Astrocyte (in vitro differentiated cells and primary cell): ENCODE measurements around the gene STUB1. TPM values are rescaled to one million over a fixed set of nuclear protein-coding genes. Genes with fewer than 3 reads are reported as not detected.

ENCODE experiments used
- DNase-seq: peaks from one replicate; pipeline ENCODE4 v3.0.0-alpha.2; 2010; ENCODE audit warnings: low read depth
- FAIRE-seq: peaks from 2 replicates; lab custom pipeline; 2011; peaks lifted over from hg19 to GRCh38; lab: Jason Lieb, UNC
- H2AFZ ChIP-seq: 2 replicates; pipeline ENCODE4 v1.6.0; 2012; ENCODE audit warnings: low read depth, low read length, inconsistent platforms
- H3K27ac ChIP-seq: 2 replicates; pipeline ENCODE4 v1.5.1; 2011; ENCODE audit warnings: low read depth, low read length, inconsistent platforms
- H3K27me3 ChIP-seq: 2 replicates; pipeline ENCODE4 v1.6.0; 2011; ENCODE audit warnings: low read length, inconsistent platforms; ENCODE audit not compliant: insufficient read depth
- H3K36me3 ChIP-seq: 2 replicates; pipeline ENCODE4 v1.5.1; 2011; ENCODE audit warnings: low read length, inconsistent platforms; ENCODE audit not compliant: insufficient read depth
- H3K4me1 ChIP-seq: 2 replicates; pipeline ENCODE4 v1.5.1; 2011; ENCODE audit warnings: low read length, inconsistent platforms; ENCODE audit not compliant: insufficient read depth
- H3K4me2 ChIP-seq: 2 replicates; pipeline ENCODE4 v1.6.0; 2012; ENCODE audit warnings: low read length, inconsistent platforms
- H3K4me3 ChIP-seq: 2 replicates; pipeline ENCODE4 v1.5.1; 2011; ENCODE audit warnings: low read depth, mild to moderate bottlenecking, low read length, inconsistent platforms; ENCODE audit not compliant: insufficient read depth
- H3K79me2 ChIP-seq: 2 replicates; pipeline ENCODE4 v1.6.0; 2012; ENCODE audit warnings: mild to moderate bottlenecking, low read length, inconsistent platforms; ENCODE audit not compliant: insufficient read depth
- H3K9ac ChIP-seq: 2 replicates; pipeline ENCODE4 v1.6.0; 2012; ENCODE audit warnings: mild to moderate bottlenecking, low read length, inconsistent platforms
- H3K9me3 ChIP-seq: 2 replicates; pipeline ENCODE4 v1.5.1; 2012; ENCODE audit warnings: low read depth, mild to moderate bottlenecking, low read length, inconsistent platforms; ENCODE audit not compliant: insufficient read depth
- H4K20me1 ChIP-seq: 2 replicates; pipeline ENCODE4 v1.6.0; 2012; ENCODE audit warnings: low read length, inconsistent platforms; ENCODE audit not compliant: insufficient read depth
- H3K27ac Mint-ChIP-seq: one replicate; pipeline ENCODE4 v1.8.0; 2021; ENCODE audit warnings: mild to moderate bottlenecking, mixed read lengths; ENCODE audit not compliant: unreplicated experiment
- H3K27me3 Mint-ChIP-seq: one replicate; pipeline ENCODE4 v1.8.0; 2021; ENCODE audit warnings: low read depth, mixed read lengths; ENCODE audit not compliant: unreplicated experiment
- H3K36me3 Mint-ChIP-seq: one replicate; pipeline ENCODE4 v1.8.0; 2021; ENCODE audit warnings: low read depth, mixed read lengths; ENCODE audit not compliant: unreplicated experiment
- H3K4me1 Mint-ChIP-seq: one replicate; pipeline ENCODE4 v1.8.0; 2021; ENCODE audit warnings: low read depth, mixed read lengths; ENCODE audit not compliant: unreplicated experiment
- H3K4me3 Mint-ChIP-seq: one replicate; pipeline ENCODE4 v1.8.0; 2021; ENCODE audit warnings: mild to moderate bottlenecking, moderate library complexity, mixed read lengths; ENCODE audit not compliant: unreplicated experiment
- H3K9me3 Mint-ChIP-seq: one replicate; pipeline ENCODE4 v1.8.0; 2021; ENCODE audit warnings: mild to moderate bottlenecking, mixed read lengths; ENCODE audit not compliant: unreplicated experiment
- CTCF ChIP-seq: IDR thresholded peaks from 2 replicates; pipeline ENCODE4 v1.5.1; 2011; ENCODE audit warnings: low read depth, mild to moderate bottlenecking, inconsistent platforms, low read length, moderate library complexity; ENCODE audit not compliant: insufficient read depth
- EZH2 ChIP-seq: IDR thresholded peaks from 2 replicates; pipeline ENCODE4 v1.6.1; 2012; ENCODE audit warnings: mild to moderate bottlenecking, low read length, inconsistent platforms; ENCODE audit not compliant: insufficient read depth
- total RNA-seq: library from RNA; stranded (reverse); gene quantifications from 2 replicates; pipeline ENCODE4 v1.2.1, GENCODE V29; 2021

Gene STUB1
- total RNA-seq, 1 donor from 2014 or later = 140 TPM

GRCh38 chr16:728131-728889 is 48.1 kb downstream of the STUB1 start:
- no peak overlapping the region for H3K27ac ChIP-seq

GRCh38 chr16:728890-729744 is 48.9 kb downstream of the STUB1 start:
- Histone ChIP-seq H3K4me2 (peak overlapping the region; percentile 94), H3K36me3 (no peaks in the 10 kb centered on the region), H3K9ac (peak overlapping the region; percentile 35), H3K27ac (no peak overlapping the region), H3K9me3 (no peaks in the 10 kb centered on the region), H3K4me1 (peaks cover 12% of the 10 kb centered on the region), H3K79me2 (no peaks in the 10 kb centered on the region), H3K4me3 (peak overlapping the region; percentile 28), H3K27me3 (no peaks in the 10 kb centered on the region), H4K20me1 (peaks cover under 1% of the 10 kb centered on the region), H2AFZ (no peak overlapping the region)
- TF ChIP-seq CTCF = no peak
- no peak for TF ChIP-seq EZH2
- H3K4me1 Mint-ChIP-seq = no peaks in the 10 kb centered on the region
- no peak for FAIRE-seq
- no peak overlapping the region for H3K27ac Mint-ChIP-seq
- peak overlapping the region; percentile 34 for H3K4me3 Mint-ChIP-seq
- DNase-seq = no peak
- H3K36me3 Mint-ChIP-seq = peaks cover 5% of the 10 kb centered on the region
- no peaks in the 10 kb centered on the region for H3K27me3 Mint-ChIP-seq
- no peaks in the 10 kb centered on the region for H3K9me3 Mint-ChIP-seq

More at GRCh38 chr16:728131-728889, 48.1 kb downstream of the STUB1 start:
- H3K4me3 ChIP-seq = peak overlapping the region; percentile 28
- H3K79me2 ChIP-seq = no peaks in the 10 kb centered on the region
- Mint-ChIP-seq H3K27me3 (no peaks in the 10 kb centered on the region), H3K4me1 (no peaks in the 10 kb centered on the region), H3K27ac (no peak overlapping the region), H3K36me3 (peaks cover 5% of the 10 kb centered on the region), H3K9me3 (no peaks in the 10 kb centered on the region), H3K4me3 (peak overlapping the region; percentile 57)
- H3K9ac ChIP-seq = peak overlapping the region; percentile 35
- TF ChIP-seq CTCF = no peak
- TF ChIP-seq EZH2 = no peak
- DNase-seq = peak; percentile 63
- H3K36me3 ChIP-seq = no peaks in the 10 kb centered on the region
- peak overlapping the region; percentile 47 for H2AFZ ChIP-seq
- no peaks in the 10 kb centered on the region for H3K27me3 ChIP-seq
- no peaks in the 10 kb centered on the region for H3K9me3 ChIP-seq
- H3K4me2 ChIP-seq = peak overlapping the region; percentile 94
- peaks cover 3% of the 10 kb centered on the region for H4K20me1 ChIP-seq
- no peak for FAIRE-seq
- peaks cover 12% of the 10 kb centered on the region for H3K4me1 ChIP-seq
